Measurements from ENCODE around the gene COMTD1.
A peak's percentile ranks its signal among the peaks of the same experiment; 100 is the strongest.
"Not testable (repeated sequence)": the region's sequence is repeated elsewhere in the genome, so short reads cannot be mapped to it uniquely, and the experiment has no call there.

Gene COMTD1

DNA sequence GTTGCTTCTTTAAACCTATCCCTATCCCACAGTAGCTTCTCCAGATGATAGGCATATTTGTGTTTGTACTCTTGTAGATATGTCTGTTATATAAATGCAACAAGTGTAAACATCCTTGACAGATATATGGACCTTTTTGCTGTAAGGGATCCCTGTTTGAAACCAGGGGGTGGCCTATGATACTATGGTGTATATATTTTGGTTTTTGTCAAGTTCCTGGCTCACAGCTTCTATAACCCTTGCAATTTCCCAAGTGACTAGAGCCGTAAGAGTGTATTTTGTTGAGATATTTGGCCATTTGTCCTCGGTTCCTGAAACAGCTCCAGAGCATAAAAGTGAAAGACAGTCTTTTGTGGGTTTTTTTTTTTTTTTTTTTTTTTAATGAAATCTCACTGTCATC is 9.7 kb downstream of the COMTD1 start:
- no peaks in the 10 kb centered on the region; the same call in 1 of the 2 replicates for H3K4me1 ChIP-seq (ENCODE audit: low read length)

DNA sequence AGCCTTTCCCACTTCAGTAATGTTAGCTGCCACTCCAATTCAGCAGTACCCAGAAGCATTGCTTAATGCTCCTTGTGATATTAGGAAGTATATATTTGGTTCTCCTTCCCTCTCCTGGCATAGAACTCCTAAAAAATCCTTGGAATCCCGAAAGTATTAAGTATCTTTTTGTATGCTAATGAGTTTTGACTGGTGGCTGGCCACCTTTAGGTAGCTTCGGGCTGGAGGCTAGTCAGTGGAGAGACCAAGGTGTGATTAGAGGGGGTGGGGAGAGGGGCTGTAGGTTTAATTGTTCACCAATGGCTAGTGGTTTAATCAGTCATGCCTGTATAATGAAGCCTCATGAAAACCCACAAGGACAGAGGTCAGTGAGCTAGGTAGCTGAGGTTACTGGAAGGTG is 12.2 kb downstream of the COMTD1 start:
- Histone ChIP-seq H3K9me3 (ENCODE audit: insufficient read depth, low read length) (no peaks in the 10 kb centered on the region), H3K4me3 (ENCODE audit: low read length) (no peak overlapping the region), H3K36me3 (replicated peaks; ENCODE audit: low read depth, low read length) (peaks cover 36% of the 10 kb centered on the region), H4K20me1 (ENCODE audit: insufficient read depth, low read length) (peaks cover 17% of the 10 kb centered on the region), H3K4me2 (ENCODE audit: low read length) (no peak overlapping the region), H3K27me3 (ENCODE audit: low read depth, low read length) (no peaks in the 10 kb centered on the region), H2AFZ (ENCODE audit: low read depth, low read length) (no peak overlapping the region), H3K9ac (ENCODE audit: low read length) (no peak overlapping the region), H3K4me1 (ENCODE audit: low read length) (no peaks in the 10 kb centered on the region; the same call in 1 of the 2 replicates), H3K79me2 (ENCODE audit: low read length) (peaks cover 76% of the 10 kb centered on the region), H3K27ac (ENCODE audit: low read length) (no peak overlapping the region)
- TF ChIP-seq EZH2phosphoT487 (IDR thresholded peaks at IDR 0.05; ENCODE audit: low read depth) (no peak), CTCF (IDR thresholded peaks at IDR 0.05; ENCODE audit: low read depth, low read length) (no peak)

More for the DNA sequence above, 9.7 kb downstream of the COMTD1 start:
- H3K4me3 ChIP-seq (ENCODE audit: low read length), result no peak overlapping the region
- peaks cover 22% of the 10 kb centered on the region for H4K20me1 ChIP-seq (ENCODE audit: insufficient read depth, low read length)
- H3K79me2 ChIP-seq (ENCODE audit: low read length), result peaks cover 78% of the 10 kb centered on the region
- no peak overlapping the region for H3K9ac ChIP-seq (ENCODE audit: low read length)
- no peak overlapping the region for H2AFZ ChIP-seq (ENCODE audit: low read depth, low read length)
- peaks cover 29% of the 10 kb centered on the region for H3K36me3 ChIP-seq (replicated peaks; ENCODE audit: low read depth, low read length)
- no peaks in the 10 kb centered on the region for H3K9me3 ChIP-seq (ENCODE audit: insufficient read depth, low read length)
- TF ChIP-seq EZH2phosphoT487 (IDR thresholded peaks at IDR 0.05; ENCODE audit: low read depth) (no peak), CTCF (IDR thresholded peaks at IDR 0.05; ENCODE audit: low read depth, low read length) (no peak)
- no peak overlapping the region for H3K27ac ChIP-seq (ENCODE audit: low read length)
- H3K4me2 ChIP-seq (ENCODE audit: low read length), result no peak overlapping the region
- no peaks in the 10 kb centered on the region for H3K27me3 ChIP-seq (ENCODE audit: low read depth, low read length)

DNA sequence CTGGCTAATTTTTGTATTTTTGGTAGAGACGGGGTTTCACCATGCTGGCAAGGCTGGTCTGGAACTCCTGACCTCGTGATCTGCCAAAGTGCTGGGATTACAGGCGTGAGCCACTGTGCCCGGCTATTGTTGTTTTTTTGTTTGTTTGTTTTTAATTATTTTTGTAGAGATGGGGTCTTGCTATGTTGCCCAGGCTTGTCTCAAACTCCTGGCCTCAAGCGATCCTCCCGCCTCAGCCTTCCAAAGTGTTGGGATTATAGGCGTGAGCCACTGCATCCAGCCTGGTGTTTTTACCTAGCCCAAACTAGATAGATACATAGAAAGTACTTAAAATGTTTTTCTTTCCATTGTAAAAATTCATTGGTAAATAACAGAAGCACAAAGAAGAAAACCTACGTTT is 14.3 kb downstream of the COMTD1 start:
- not testable (repeated sequence) for H2AFZ ChIP-seq (ENCODE audit: low read depth, low read length); H3K4me1 ChIP-seq (ENCODE audit: low read length); H3K9ac ChIP-seq (ENCODE audit: low read length); H3K27me3 ChIP-seq (ENCODE audit: low read depth, low read length); H3K27ac ChIP-seq (ENCODE audit: low read length); H3K9me3 ChIP-seq (ENCODE audit: insufficient read depth, low read length); H3K4me3 ChIP-seq (ENCODE audit: low read length); H3K4me2 ChIP-seq (ENCODE audit: low read length)
- Histone ChIP-seq H3K79me2 (ENCODE audit: low read length) (peaks cover 75% of the 10 kb centered on the region), H4K20me1 (ENCODE audit: insufficient read depth, low read length) (peaks cover 12% of the 10 kb centered on the region), H3K36me3 (replicated peaks; ENCODE audit: low read depth, low read length) (peaks cover 37% of the 10 kb centered on the region)

- Histone ChIP-seq H2AFZ (ENCODE audit: low read depth, low read length) (no peak overlapping the region), H3K79me2 (ENCODE audit: low read length) (peaks cover 75% of the 10 kb centered on the region), H3K9ac (ENCODE audit: low read length) (no peak overlapping the region), H3K4me3 (ENCODE audit: low read length) (no peak overlapping the region), H3K27me3 (ENCODE audit: low read depth, low read length) (no peaks in the 10 kb centered on the region), H4K20me1 (ENCODE audit: insufficient read depth, low read length) (peaks cover 12% of the 10 kb centered on the region), H3K36me3 (replicated peaks; ENCODE audit: low read depth, low read length) (peaks cover 41% of the 10 kb centered on the region), H3K4me2 (ENCODE audit: low read length) (no peak overlapping the region), H3K9me3 (ENCODE audit: insufficient read depth, low read length) (no peaks in the 10 kb centered on the region), H3K27ac (ENCODE audit: low read length) (no peak overlapping the region), H3K4me1 (ENCODE audit: low read length) (no peaks in the 10 kb centered on the region; the same call in 1 of the 2 replicates)
- TF ChIP-seq EZH2phosphoT487 (IDR thresholded peaks at IDR 0.05; ENCODE audit: low read depth), result no peak
These were observed 15.5 kb downstream of the COMTD1 start for GRCh38 chr10:75220274-75220673.

DNA sequence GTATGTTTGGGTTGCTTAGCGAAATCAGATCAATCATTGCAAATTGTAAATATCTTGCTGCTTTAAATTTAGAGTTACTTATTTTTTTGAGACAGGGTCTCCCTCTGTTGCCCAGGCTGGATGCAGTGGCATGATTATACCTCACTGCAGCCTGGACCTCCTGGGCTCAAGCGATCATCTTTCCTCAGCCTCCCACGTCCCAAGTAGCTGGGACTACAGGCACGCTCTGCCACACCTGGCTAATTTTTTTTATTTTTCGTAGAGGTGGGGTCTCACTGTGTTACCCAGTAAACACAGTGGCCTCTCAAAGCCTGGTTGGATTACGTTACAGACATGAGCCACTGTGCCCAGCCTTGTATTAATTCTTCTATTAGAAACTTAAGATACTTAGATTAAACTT is 23.4 kb downstream of the COMTD1 start:
- no peak for TF ChIP-seq CTCF (IDR thresholded peaks at IDR 0.05; ENCODE audit: low read depth, low read length)
- no peak for TF ChIP-seq EZH2phosphoT487 (IDR thresholded peaks at IDR 0.05; ENCODE audit: low read depth)
- Histone ChIP-seq H3K4me2 (ENCODE audit: low read length) (peak overlapping the region; percentile 82), H3K27ac (ENCODE audit: low read length) (no peak overlapping the region), H3K9me3 (ENCODE audit: insufficient read depth, low read length) (no peaks in the 10 kb centered on the region), H2AFZ (ENCODE audit: low read depth, low read length) (no peak overlapping the region), H3K4me1 (ENCODE audit: low read length) (peaks cover 12% of the 10 kb centered on the region), H3K27me3 (ENCODE audit: low read depth, low read length) (no peaks in the 10 kb centered on the region), H3K36me3 (replicated peaks; ENCODE audit: low read depth, low read length) (peaks cover 12% of the 10 kb centered on the region), H3K79me2 (ENCODE audit: low read length) (peaks cover 64% of the 10 kb centered on the region), H3K9ac (ENCODE audit: low read length) (0 out of 2 replicates have a peak overlapping the region, but pooled peaks have one; percentile 99), H4K20me1 (ENCODE audit: insufficient read depth, low read length) (no peaks in the 10 kb centered on the region), H3K4me3 (ENCODE audit: low read length) (peak overlapping the region; percentile 98)

Data from OCI-LY3 (cell line).